Tibial nerve (tissue), 4 donors: ENCODE data around the gene CFAP99. TPM values are rescaled to one million over a fixed set of nuclear protein-coding genes. Genes with fewer than 3 reads are reported as not detected.
A peak's percentile ranks its signal among the peaks of the same experiment; 100 is the strongest.

ENCODE experiments used
- DNase-seq, 2 donors: peaks; one replicate each; pipeline ENCODE4 v3.0.0-alpha.2; 2019; ENCODE audit warnings: low spot score in 2 of 2
- H3K27ac ChIP-seq, 4 donors: fragments of 200-600 bp; sonication (generic) in 3 of 4; one replicate each; pipeline ENCODE4 v1.5.1; 2017 to 2019; ENCODE audit warnings: mild to moderate bottlenecking in 1 of 4
- H3K27me3 ChIP-seq, 2 donors: fragments of 200-600 bp; sonication (generic) in 1 of 2; one replicate each; pipeline versions ENCODE4 v1.5.1 to v1.6.0; 2017 to 2019
- H3K36me3 ChIP-seq, 3 donors: fragments of 200-600 bp; sonication (generic); one replicate each; pipeline ENCODE4 v1.5.1; 2018 to 2019
- H3K4me1 ChIP-seq, 4 donors: fragments of 200-600 bp; sonication (generic) in 3 of 4; one replicate each; pipeline ENCODE4 v1.5.1; 2017 to 2019
- H3K4me3 ChIP-seq, 4 donors: fragments of 200-600 bp; sonication (generic) in 3 of 4; one replicate each; pipeline ENCODE4 v1.5.1; 2017 to 2019; ENCODE audit warnings: mild to moderate bottlenecking in 1 of 4, moderate library complexity in 1 of 4
- H3K9me3 ChIP-seq, 4 donors: fragments of 200-600 bp; sonication (generic) in 3 of 4; one replicate each; pipeline ENCODE4 v1.5.1; 2017 to 2019
- EP300 ChIP-seq, 2 donors: sonication (generic); formaldehyde crosslinking; IDR thresholded peaks; one replicate each; pipeline ENCODE4 v1.6.1; 2017; ENCODE audit warnings: antibody characterized with exemption in 2 of 2, mild to moderate bottlenecking in 1 of 2
- POLR2A ChIP-seq, 2 donors: fragments of 450-650 bp; IDR thresholded peaks; one replicate each; pipeline ENCODE4 v1.6.1; 2017; ENCODE audit warnings: antibody characterized with exemption in 2 of 2, mild to moderate bottlenecking in 2 of 2, moderate library complexity in 2 of 2
- WGBS, 2 donors: methylation state at CpG; one replicate each; pipeline ENCODE4 v1.1.5; 2018; 5-methylcytosine and 5-hydroxymethylcytosine counted together
- total RNA-seq, 4 donors: library from RNA; depleted of rRNA; stranded (reverse); fragments of >200 nt; gene quantifications; one replicate each; pipeline ENCODE4 v1.1.0, GENCODE V29; 2016
- TF ChIP-seq, protein P1 (sequence below), 5 experiments: fragments of 200-600 bp in 3 of 5; fragments of 450-650 bp in 2 of 5; sonication (generic) in 3 of 5; IDR thresholded peaks; one replicate each; pipeline ENCODE4 v1.5.1; 2016 to 2019; ENCODE audit warnings: antibody characterized with exemption in 5 of 5, mild to moderate bottlenecking in 3 of 5, moderate library complexity in 2 of 5

The CFAP99 gene
- total RNA-seq, 4 donors from 2014 or later = not detected

DNA sequence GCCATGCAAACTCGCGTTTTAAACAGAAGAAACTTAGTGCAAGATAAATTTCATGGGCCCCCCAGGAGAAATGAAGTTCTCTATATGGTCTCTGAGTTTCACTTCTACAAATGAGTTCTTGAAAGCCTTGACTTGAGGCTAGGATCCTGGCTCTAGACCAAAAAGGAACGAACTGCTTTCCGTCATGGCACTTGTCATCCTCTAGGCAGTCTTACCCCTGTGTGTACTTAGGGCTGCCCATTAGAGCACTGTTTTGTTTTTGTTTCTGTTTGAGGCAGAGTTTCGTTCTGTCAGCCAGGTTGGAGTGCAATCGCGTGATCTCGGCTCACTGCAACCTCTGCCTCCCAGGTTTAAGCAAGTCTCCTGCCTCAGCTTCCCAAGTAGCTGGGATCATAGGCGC lies 79.2 kb downstream of the CFAP99 start:
- Histone ChIP-seq H3K9me3 (no peaks in the 10 kb centered on the region), H3K4me1 (peaks cover 0 to 8% (median 0%) of the 10 kb centered on the region in 4 donors), H3K27me3 (no peaks in the 10 kb centered on the region), H3K36me3 (peaks cover 0 to 98% (median 23%) of the 10 kb centered on the region in 3 donors), H3K4me3 (no peak overlapping the region), H3K27ac (no peak overlapping the region)
- TF ChIP-seq POLR2A (IDR thresholded peaks at IDR 0.05) = no peak
- TF ChIP-seq EP300 (IDR thresholded peaks at IDR 0.05) = no peak
- peak in 1 of 2 donors; percentile 16 for DNase-seq
- WGBS, 2 donors = 87 to 88% methylated on average over 9 of the region's 9 CpGs

DNA sequence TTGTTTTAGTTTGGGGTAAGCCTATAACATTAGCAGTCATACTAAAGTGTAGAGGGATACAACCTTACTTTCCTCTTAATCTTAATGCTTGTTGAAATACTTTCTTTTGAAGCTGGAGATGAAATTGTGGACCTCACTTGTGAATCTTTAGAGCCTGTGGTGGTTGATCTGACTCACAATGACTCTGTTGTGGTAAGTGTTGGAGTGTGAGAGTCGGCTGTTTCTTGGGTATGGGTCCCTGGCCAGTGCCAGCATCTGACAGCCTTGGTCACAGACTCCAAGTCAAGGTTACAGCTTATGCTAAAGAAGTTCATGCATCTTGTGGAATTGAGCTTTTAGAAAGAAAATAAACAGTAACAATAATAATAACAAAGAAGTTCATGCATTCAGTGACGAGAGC lies 81.8 kb downstream of the CFAP99 start:
- Histone ChIP-seq H3K4me3 (no peak overlapping the region), H3K36me3 (peaks cover 0 to 85% (median 23%) of the 10 kb centered on the region in 3 donors), H3K27me3 (no peaks in the 10 kb centered on the region), H3K9me3 (no peaks in the 10 kb centered on the region), H3K4me1 (no peaks in the 10 kb centered on the region), H3K27ac (no peak overlapping the region)
- TF ChIP-seq POLR2A (IDR thresholded peaks at IDR 0.05) (no peak), EP300 (IDR thresholded peaks at IDR 0.05) (no peak)
- TF ChIP-seq, protein P1, sequence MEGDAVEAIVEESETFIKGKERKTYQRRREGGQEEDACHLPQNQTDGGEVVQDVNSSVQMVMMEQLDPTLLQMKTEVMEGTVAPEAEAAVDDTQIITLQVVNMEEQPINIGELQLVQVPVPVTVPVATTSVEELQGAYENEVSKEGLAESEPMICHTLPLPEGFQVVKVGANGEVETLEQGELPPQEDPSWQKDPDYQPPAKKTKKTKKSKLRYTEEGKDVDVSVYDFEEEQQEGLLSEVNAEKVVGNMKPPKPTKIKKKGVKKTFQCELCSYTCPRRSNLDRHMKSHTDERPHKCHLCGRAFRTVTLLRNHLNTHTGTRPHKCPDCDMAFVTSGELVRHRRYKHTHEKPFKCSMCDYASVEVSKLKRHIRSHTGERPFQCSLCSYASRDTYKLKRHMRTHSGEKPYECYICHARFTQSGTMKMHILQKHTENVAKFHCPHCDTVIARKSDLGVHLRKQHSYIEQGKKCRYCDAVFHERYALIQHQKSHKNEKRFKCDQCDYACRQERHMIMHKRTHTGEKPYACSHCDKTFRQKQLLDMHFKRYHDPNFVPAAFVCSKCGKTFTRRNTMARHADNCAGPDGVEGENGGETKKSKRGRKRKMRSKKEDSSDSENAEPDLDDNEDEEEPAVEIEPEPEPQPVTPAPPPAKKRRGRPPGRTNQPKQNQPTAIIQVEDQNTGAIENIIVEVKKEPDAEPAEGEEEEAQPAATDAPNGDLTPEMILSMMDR (IDR thresholded peaks at IDR 0.05) = no peak
- DNase-seq = no peak
- WGBS, 2 donors = 69 to 75% methylated on average over 2 of the region's 2 CpGs

DNA sequence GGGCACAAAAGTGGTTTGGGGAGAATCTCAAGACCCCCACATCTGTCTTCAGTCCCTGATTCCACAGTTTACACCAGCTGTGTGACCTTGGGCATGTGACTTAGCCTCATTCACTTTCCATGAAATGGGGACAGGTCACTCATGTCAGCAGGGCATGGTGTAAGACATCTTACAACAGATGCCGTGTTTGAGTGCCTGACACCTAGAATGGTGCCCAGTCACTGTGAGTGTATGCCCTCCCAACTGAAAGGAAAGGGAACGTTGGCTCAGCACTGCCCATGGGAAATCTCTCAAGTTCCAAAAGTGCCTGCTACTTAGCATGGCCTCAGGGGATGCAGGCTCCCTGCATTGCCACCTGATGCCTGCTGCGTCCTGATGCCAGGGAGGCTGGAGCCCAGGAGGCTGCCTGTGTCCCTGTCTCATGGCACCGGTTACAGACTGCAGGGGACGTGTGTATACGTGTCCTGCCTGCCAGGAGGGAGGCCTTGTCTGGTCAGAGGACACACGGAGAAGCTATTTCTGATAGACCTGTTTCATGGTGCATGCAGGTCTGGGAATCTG lies 82.4 kb downstream of the CFAP99 start:
- no peak for DNase-seq
- 92 to 97% methylated on average over 6 to 7 of the region's 7 CpGs for WGBS, 2 donors
- H3K27ac ChIP-seq = no peak overlapping the region
- TF ChIP-seq, protein P1 (IDR thresholded peaks at IDR 0.05) = no peak
- TF ChIP-seq EP300 (IDR thresholded peaks at IDR 0.05) (no peak), POLR2A (IDR thresholded peaks at IDR 0.05) (no peak)
- no peaks in the 10 kb centered on the region for H3K27me3 ChIP-seq
- no peaks in the 10 kb centered on the region for H3K9me3 ChIP-seq
- H3K4me3 ChIP-seq = no peak overlapping the region
- no peaks in the 10 kb centered on the region for H3K4me1 ChIP-seq
- H3K36me3 ChIP-seq = peaks cover 0 to 84% (median 23%) of the 10 kb centered on the region in 3 donors

DNA sequence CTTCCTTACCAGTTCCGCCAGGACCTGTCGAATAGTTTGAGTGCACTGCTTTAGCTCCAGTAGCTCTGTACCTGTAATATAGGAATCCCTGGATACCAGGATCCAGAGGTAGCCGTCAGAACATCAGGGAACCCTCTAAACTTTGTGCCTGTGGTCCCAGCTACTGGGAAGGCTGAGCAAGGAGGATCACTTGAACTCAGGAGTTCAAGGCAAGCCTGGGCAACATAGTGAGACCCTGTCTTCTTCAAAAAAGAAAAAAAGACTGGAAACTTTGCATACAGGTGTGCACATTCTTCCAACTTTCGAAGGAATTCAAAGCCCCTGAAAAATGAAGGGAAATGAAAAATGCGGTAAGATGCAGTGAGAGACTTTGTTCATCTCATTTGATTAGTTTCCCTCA lies 85.1 kb downstream of the CFAP99 start:
- H3K27me3 ChIP-seq = no peaks in the 10 kb centered on the region
- peaks cover 0 to 69% (median 21%) of the 10 kb centered on the region in 3 donors for H3K36me3 ChIP-seq
- DNase-seq = no peak
- H3K9me3 ChIP-seq = no peaks in the 10 kb centered on the region
- no peaks in the 10 kb centered on the region for H3K4me1 ChIP-seq
- TF ChIP-seq, protein P1 (IDR thresholded peaks at IDR 0.05) = no peak
- TF ChIP-seq POLR2A (IDR thresholded peaks at IDR 0.05) (no peak), EP300 (IDR thresholded peaks at IDR 0.05) (no peak)
- no peak overlapping the region for H3K4me3 ChIP-seq
- no peak overlapping the region for H3K27ac ChIP-seq
- 92 to 98% methylated on average over 5 of the region's 5 CpGs for WGBS, 2 donors

DNA sequence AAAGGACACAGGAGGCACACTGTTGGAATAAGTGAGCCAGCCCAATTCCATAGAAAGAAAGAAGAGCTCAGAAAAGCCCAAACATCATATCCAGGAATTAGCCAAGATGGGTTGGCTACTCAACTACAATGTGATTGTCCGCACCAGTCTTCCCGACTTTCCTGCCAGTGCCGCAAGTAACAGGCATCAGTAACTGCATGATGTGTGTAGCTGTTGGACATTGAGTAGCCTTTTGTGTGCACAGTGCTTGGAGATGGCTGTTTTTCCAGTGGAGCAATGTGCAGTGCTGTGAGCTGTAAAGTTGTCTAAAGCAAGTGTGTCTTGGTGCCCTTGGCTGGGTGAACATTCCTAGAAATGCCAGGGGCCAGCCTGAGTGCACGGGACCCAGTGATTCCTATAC lies 88.5 kb downstream of the CFAP99 start:
- WGBS, 2 donors = 91 to 93% methylated on average over 4 of the region's 4 CpGs
- no peaks in the 10 kb centered on the region for H3K27me3 ChIP-seq
- no peak for TF ChIP-seq EP300 (IDR thresholded peaks at IDR 0.05)
- TF ChIP-seq POLR2A (IDR thresholded peaks at IDR 0.05) = no peak
- TF ChIP-seq, protein P1 (IDR thresholded peaks at IDR 0.05) = no peak
- DNase-seq = no peak
- no peaks in the 10 kb centered on the region for H3K4me1 ChIP-seq
- no peaks in the 10 kb centered on the region for H3K9me3 ChIP-seq
- no peak overlapping the region for H3K4me3 ChIP-seq
- H3K27ac ChIP-seq = no peak overlapping the region
- H3K36me3 ChIP-seq = peaks cover 0 to 61% (median 4%) of the 10 kb centered on the region in 3 donors
